GM19397 (cell line): ENCODE measurements around the gene RNASEH2C.
"Not testable (repeated sequence)": the region's sequence is repeated elsewhere in the genome, so short reads cannot be mapped to it uniquely, and the experiment has no call there.

Experiments
- ATAC-seq: cut with Tn5 transposase; IDR thresholded peaks from one replicate; pipeline ENCODE4 v1.9.1; 2021; ENCODE audit warnings: mild to moderate bottlenecking, moderate library complexity; ENCODE audit not compliant: unreplicated experiment

RNASEH2C gene

GRCh38 chr11:65720211-65720934, at the start of gene RNASEH2C:
TSS of gene RNASEH2C (minus strand) at chr11:65720798. CDS start at chr11:65720758, 40 bp downstream.
- ATAC-seq = peak; percentile 72

- not testable (repeated sequence) for ATAC-seq
Measured at GRCh38 chr11:65767806-65768205, 47.2 kb upstream of the RNASEH2C start.

GRCh38 chr11:65767406-65767805, 46.8 kb upstream of the RNASEH2C start:
- ATAC-seq = no peak

DNA sequence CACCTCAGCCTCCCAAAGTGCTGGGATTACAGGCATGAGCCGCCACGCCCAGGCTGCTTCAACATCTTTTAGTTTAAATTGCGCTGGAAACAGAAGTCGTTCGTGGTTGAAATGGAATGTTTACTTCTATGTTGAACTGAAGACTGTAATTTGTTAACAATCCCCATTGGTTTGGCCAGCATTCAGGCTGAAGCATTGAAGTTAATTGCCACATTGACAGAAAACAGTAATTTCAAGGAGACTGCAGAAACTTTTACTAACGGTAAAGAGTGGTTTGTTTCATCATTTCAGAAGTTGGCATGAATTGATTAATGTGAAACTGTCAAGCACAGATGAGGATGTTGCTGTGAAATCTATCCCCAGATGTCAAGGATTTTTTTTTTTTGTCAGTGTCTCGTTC, 45.9 kb upstream of the RNASEH2C start:
- ATAC-seq = no peak

- ATAC-seq = no peak
Measured at GRCh38 chr11:65764434-65764833, 43.8 kb upstream of the RNASEH2C start.

- not testable (repeated sequence) for ATAC-seq
Measured at GRCh38 chr11:65762816-65763215, 42.2 kb upstream of the RNASEH2C start.

DNA sequence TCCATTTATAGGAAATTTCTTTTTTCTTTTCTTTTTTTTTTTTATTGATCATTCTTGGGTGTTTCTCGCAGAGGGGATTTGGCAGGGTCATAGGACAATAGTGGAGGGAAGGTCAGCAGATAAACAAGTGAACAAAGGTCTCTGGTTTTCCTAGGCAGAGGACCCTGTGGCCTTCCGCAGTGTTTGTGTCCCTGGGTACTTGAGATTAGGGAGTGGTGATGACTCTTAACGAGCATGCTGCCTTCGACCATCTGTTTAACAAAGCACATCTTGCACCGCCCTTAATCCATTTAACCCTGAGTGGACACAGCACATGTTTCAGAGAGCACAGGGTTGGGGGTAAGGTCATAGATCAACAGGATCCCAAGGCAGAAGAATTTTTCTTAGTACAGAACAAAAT, 41.6 kb upstream of the RNASEH2C start:
- ATAC-seq = not testable (repeated sequence)

- ATAC-seq = no peak
Measured at GRCh38 chr11:65745049-65745448, 24.5 kb upstream of the RNASEH2C start.

DNA sequence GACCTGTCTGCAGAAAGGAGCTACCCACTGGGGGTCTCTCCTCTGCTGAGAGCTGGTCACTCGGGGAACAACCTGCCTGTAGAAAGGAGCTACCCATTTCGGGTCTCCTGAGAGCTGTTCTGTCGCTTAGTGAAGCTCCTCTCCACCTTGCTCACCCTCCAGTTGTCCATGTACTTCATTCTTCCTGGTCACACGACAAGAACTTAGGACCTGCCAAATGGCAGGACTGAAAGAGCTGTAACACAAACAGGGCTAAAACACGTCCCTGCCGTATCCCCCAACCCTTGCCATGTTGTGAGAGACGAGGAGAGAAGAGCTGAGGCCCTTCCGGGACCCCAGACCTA, 24.1 kb upstream of the RNASEH2C start:
- ATAC-seq = no peak

DNA sequence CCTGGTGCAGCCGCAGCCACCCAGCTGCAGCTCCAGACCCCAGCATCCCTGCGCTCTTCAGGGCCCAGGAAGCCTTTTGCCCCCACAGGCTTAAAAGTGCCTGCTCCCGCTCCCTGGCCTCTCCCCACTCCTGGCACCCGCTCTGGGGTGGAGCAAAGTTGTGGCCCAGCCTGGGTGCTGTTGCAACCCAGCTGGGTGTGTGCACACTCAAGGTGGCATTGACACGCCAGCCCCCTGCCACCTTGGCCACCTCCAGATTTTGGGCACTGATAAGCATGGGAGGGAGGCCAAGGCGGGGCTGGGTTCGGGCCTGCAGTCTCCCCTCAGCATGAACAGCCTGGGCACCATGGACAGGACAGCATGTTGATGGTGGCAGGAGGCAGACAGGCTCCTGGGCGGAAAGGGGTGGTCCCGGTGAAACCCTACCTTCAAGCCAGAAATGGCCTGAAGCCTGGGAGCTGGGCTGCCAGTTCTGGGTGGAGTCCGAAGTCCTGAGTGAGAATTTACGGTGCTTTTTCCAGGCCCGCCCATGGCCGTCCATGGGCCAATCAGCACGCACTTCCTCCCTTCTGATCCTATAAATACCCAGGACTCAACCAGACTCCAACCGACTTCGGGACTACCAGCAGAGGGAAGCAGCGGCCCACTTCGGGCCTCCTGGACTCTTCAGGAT, 23.6 kb upstream of the RNASEH2C start:
- no peak for ATAC-seq

GRCh38 chr11:65743681-65744025, 23.1 kb upstream of the RNASEH2C start:
- ATAC-seq = no peak

DNA sequence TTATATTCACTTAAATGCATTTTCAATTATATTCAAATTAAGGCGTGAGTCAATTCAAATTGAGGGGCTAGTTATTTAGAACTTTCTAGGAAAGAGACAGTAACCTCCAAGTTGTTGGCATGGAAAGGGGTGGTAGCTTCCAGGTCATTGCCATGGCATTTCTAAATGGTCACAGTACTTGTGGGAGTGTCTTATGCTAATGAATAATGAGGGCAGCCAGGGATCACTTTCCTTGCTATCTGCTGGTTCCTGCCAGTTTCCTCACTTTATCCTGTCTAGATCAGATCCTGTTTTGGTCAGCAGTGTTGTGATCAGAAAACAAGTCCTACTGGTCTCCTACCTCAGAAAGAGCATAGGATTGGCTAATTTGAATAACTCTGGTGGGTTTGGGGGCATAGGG, 21.8 kb upstream of the RNASEH2C start:
- no peak for ATAC-seq

DNA sequence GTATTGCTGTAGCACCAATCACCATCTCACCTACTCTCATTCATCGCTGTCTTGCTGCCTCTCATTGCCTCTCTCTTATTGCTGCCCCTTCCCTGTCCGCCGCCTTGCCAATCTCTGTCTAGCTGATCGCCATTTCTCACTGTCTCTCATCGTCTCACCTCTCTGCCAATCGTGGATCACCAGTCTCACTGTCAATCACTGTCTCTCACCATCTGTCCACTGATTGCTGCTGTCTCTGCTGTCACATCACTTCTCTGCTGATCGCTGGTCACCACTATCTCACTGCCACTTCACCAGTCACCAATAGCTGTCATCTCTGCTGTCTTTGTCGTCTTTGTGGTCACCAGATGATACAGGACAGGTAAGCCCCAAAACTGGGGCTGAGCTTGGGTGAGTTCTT, 20.6 kb upstream of the RNASEH2C start:
- ATAC-seq = no peak

- no peak for ATAC-seq
Measured at GRCh38 chr11:65739022-65739421, 18.4 kb upstream of the RNASEH2C start.

GRCh38 chr11:65736810-65737209, 16.2 kb upstream of the RNASEH2C start:
- no peak for ATAC-seq

DNA sequence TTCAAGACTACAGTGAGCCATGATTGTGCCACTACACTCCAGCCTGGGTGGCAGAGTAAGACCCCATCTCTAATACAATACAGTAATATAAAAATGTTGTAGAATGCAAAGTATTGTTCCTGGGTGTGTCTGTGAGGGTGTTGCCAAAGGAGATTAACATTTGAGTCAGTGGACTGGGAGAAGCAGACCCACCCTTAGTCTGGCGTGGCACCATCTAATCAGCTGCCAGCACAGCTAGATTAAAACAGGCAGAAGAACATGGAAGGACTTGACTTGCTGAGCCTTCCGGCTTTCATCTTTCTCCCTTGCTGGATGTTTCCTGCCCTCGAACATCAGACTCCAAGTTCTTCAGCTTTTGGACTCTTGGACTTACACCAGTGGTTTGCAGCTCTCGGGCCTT, 14.5 kb upstream of the RNASEH2C start:
- ATAC-seq = not testable (repeated sequence)

GRCh38 chr11:65730461-65730860, 9.9 kb upstream of the RNASEH2C start:
- ATAC-seq = no peak

GRCh38 chr11:65727865-65728264, 7.3 kb upstream of the RNASEH2C start:
- ATAC-seq = no peak

- ATAC-seq = no peak
Measured at GRCh38 chr11:65726660-65727059, 6.1 kb upstream of the RNASEH2C start.

- no peak for ATAC-seq
Measured at GRCh38 chr11:65722261-65722660, 1.7 kb upstream of the RNASEH2C start.

GRCh38 chr11:65719871-65720210, 757 bp downstream of the RNASEH2C start:
- ATAC-seq = peak; percentile 16

DNA sequence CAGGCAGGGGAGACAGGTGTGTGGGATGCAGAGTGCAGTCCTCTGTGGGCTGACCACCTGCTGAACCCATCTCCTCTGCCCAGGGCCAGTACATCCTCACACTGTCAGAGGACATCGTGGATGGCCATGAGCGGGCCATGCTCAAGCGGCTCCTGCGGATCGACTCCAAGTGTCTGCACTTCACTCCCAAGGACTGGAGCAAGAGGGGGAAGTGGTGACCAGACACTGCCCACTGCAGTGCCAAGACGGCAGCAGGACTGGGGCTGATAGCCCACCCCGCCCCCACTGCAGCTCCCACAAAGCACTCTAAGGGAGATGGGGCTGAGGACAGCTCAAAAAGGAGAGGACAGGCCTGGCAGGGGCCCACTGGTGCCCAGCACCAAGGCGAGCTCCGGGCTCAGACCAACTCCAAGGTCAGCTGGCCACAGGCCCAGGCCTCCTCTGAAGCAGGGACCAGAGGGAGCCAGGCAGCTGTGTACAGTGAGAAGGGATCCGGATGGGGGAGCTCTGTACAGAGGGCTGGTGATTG, 1.6 kb downstream of the RNASEH2C start:
- ATAC-seq = no peak

DNA sequence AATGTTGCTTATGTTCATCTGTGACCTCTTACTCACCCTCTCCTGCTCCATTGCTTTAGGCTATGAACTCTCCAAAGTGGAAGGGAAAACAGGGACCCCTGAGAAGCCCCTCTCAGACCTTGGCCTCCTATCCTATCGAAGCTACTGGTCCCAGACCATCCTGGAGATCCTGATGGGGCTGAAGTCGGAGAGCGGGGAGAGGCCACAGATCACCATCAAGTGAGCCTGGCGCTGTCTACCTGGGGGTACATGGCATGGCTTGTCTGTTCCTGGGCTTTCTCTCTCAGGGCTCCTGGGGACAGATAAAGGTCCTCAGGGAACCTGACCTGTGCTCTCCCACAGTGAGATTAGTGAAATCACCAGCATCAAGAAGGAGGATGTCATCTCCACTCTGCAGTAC, 2.1 kb downstream of the RNASEH2C start:
- ATAC-seq = no peak
